IMR-90 (cell line): ENCODE results near the gene DUSP22. TPM values are rescaled to one million over a fixed set of nuclear protein-coding genes. Genes with fewer than 3 reads are reported as not detected.

Source experiments
- ATAC-seq: fragments of 200-7000 bp; cut with Tn5 transposase; 2 replicates; pipeline ENCODE4 v1.9.1; 2020; ENCODE audit warnings: low read depth, mild to moderate bottlenecking, moderate library complexity
- BruUV-seq: library from RNA; stranded (reverse); fragments of 400-500 nt; replicated peaks from 2 replicates; lab custom pipeline; 2021; lab: Mats Ljungman, UMichigan
- CTCF ChIA-PET: fragments of 300-600 bp; formaldehyde crosslinking; extraction: SDS; loops from one replicate; lab custom pipeline; 2021; ENCODE audit warnings: antibody characterized with exemption; lab: Yijun Ruan, JAX
- POLR2A ChIA-PET: fragments of 300-600 bp; sonication (Branson Sonifier 250); formaldehyde crosslinking; loops from one replicate; lab custom pipeline; 2022; ENCODE audit warnings: antibody characterized with exemption; ENCODE audit not compliant: unreplicated experiment; lab: Charles Lee
- DNase-seq: peaks from one replicate; pipeline ENCODE4 v3.0.0; 2013
- H2AFZ ChIP-seq: replicated peaks from 2 replicates; pipeline ENCODE3; 2013; ENCODE audit warnings: low read length, mild to moderate bottlenecking; ENCODE audit not compliant: poor library complexity
- H2AK5ac ChIP-seq: 2 replicates; pipeline ENCODE4 v1.6.1; 2013; ENCODE audit warnings: low read depth, low read length, inconsistent platforms
- H2AK9ac ChIP-seq: replicated peaks from 2 replicates; pipeline ENCODE3; 2013; ENCODE audit warnings: mild to moderate bottlenecking, low read depth, low read length, moderate library complexity; ENCODE audit not compliant: poor library complexity
- H2BK120ac ChIP-seq: 2 replicates; pipeline ENCODE4 v1.6.1; 2013; ENCODE audit warnings: low read depth, low read length, inconsistent platforms
- H2BK15ac ChIP-seq: 3 replicates; pipeline ENCODE4 v1.6.1; 2013; ENCODE audit warnings: low read depth, low read length, inconsistent platforms
- H2BK20ac ChIP-seq: 2 replicates; pipeline ENCODE4 v1.6.1; 2013; ENCODE audit warnings: low read depth, mild to moderate bottlenecking, inconsistent platforms, low read length, moderate library complexity
- H2BK5ac ChIP-seq: 2 replicates; pipeline ENCODE4 v1.6.1; 2013; ENCODE audit warnings: mild to moderate bottlenecking, low read depth, low read length, inconsistent platforms; ENCODE audit not compliant: poor library complexity, severe bottlenecking
- H3K14ac ChIP-seq: replicated peaks from 2 replicates; pipeline ENCODE4 v1.6.1; 2013; ENCODE audit warnings: low read depth, low read length, inconsistent platforms
- H3K18ac ChIP-seq: 2 replicates; pipeline ENCODE4 v1.6.1; 2013; ENCODE audit warnings: low read depth, low read length, control low read depth
- H3K23ac ChIP-seq: 2 replicates; pipeline ENCODE4 v1.6.1; 2013; ENCODE audit warnings: low read depth, low read length, inconsistent platforms
- H3K27ac ChIP-seq: 2 replicates; pipeline ENCODE4 v1.5.1; 2013; ENCODE audit warnings: mild to moderate bottlenecking, control low read depth, low read length; ENCODE audit not compliant: insufficient read depth
- H3K27me3 ChIP-seq: 2 replicates; pipeline ENCODE4 v1.6.1; 2013; ENCODE audit warnings: low read length; ENCODE audit not compliant: control insufficient read depth, insufficient read depth
- H3K36me3 ChIP-seq: 2 replicates; pipeline ENCODE4 v1.6.1; 2013; ENCODE audit warnings: low read length, mixed read lengths; ENCODE audit not compliant: control insufficient read depth, insufficient read depth
- H3K4ac ChIP-seq: 2 replicates; pipeline ENCODE4 v1.6.1; 2013; ENCODE audit warnings: low read depth, low read length, inconsistent platforms
- H3K4me1 ChIP-seq: 2 replicates; pipeline ENCODE4 v1.6.1; 2013; ENCODE audit warnings: low read length, mixed read lengths; ENCODE audit not compliant: control insufficient read depth, insufficient read depth
- H3K4me2 ChIP-seq: 2 replicates; pipeline ENCODE4 v1.6.1; 2013; ENCODE audit warnings: low read depth, mild to moderate bottlenecking, control low read depth, low read length, moderate library complexity
- H3K4me3 ChIP-seq: 2 replicates; pipeline ENCODE4 v1.5.1; 2013; ENCODE audit warnings: low read depth, mild to moderate bottlenecking, control low read depth, low read length, moderate library complexity; ENCODE audit not compliant: insufficient read depth
- H3K56ac ChIP-seq: 2 replicates; pipeline ENCODE4 v1.6.1; 2013; ENCODE audit warnings: low read length, inconsistent platforms; ENCODE audit not compliant: insufficient read depth; ENCODE audit errors: extremely low read depth
- H3K79me1 ChIP-seq, 2 experiments: 2 replicates each; pipeline ENCODE4 v1.6.1; 2013; ENCODE audit warnings: low read length in 2 of 2, inconsistent platforms in 1 of 2, low read depth in 1 of 2
- H3K9ac ChIP-seq: 2 replicates; pipeline ENCODE4 v1.6.1; 2013; ENCODE audit warnings: low read depth, low read length, control low read depth
- H3K9me1 ChIP-seq: 2 replicates; pipeline ENCODE4 v1.6.1; 2013; ENCODE audit warnings: low read length, inconsistent platforms; ENCODE audit not compliant: insufficient read depth
- H3K9me3 ChIP-seq: 2 replicates; pipeline ENCODE4 v1.6.1; 2013; ENCODE audit warnings: low read length; ENCODE audit not compliant: control insufficient read depth, insufficient read depth
- H4K20me1 ChIP-seq: 2 replicates; pipeline ENCODE4 v1.6.1; 2013; ENCODE audit warnings: low read length, inconsistent platforms; ENCODE audit not compliant: insufficient read depth
- H4K5ac ChIP-seq: 2 replicates; pipeline ENCODE4 v1.6.1; 2013; ENCODE audit warnings: mild to moderate bottlenecking, low read depth, low read length, control low read depth
- H4K8ac ChIP-seq, 2 experiments: 2 replicates each; pipeline ENCODE4 v1.6.1; 2013; ENCODE audit warnings: low read depth in 2 of 2, low read length in 2 of 2, control low read depth in 1 of 2, inconsistent platforms in 1 of 2
- H4K91ac ChIP-seq: 2 replicates; pipeline ENCODE4 v1.6.1; 2013; ENCODE audit warnings: low read depth, low read length, inconsistent platforms; ENCODE audit not compliant: insufficient read depth
- BHLHE40 ChIP-seq: fragments of 150-350 bp; IDR thresholded peaks from 2 replicates; pipeline ENCODE4 v1.6.1; 2016; ENCODE audit warnings: mild to moderate bottlenecking, low read depth, low read length
- CEBPB ChIP-seq: IDR thresholded peaks from 2 replicates; pipeline ENCODE4 v1.6.1; 2012; ENCODE audit warnings: low read depth, low read length, improper control_type of control experiment
- ELK1 ChIP-seq: fragments of 150-350 bp; IDR thresholded peaks from 2 replicates; pipeline ENCODE4 v1.6.1; 2016; ENCODE audit warnings: low read depth, mild to moderate bottlenecking, low read length, moderate library complexity, borderline replicate concordance
- FOS ChIP-seq: fragments of 150-350 bp; IDR thresholded peaks from 2 replicates; pipeline ENCODE4 v1.6.1; 2016; ENCODE audit warnings: low read depth, low read length
- MAFK ChIP-seq: IDR thresholded peaks from 2 replicates; pipeline ENCODE4 v1.6.1; 2012; ENCODE audit warnings: low read depth, low read length, improper control_type of control experiment
- MAZ ChIP-seq: IDR thresholded peaks from 2 replicates; pipeline ENCODE4 v1.6.1; 2012; ENCODE audit warnings: low read depth, mild to moderate bottlenecking, low read length, improper control_type of control experiment, moderate library complexity, borderline replicate concordance
- MXI1 ChIP-seq: IDR thresholded peaks from 2 replicates; pipeline ENCODE4 v1.6.1; 2012; ENCODE audit warnings: low read depth, mild to moderate bottlenecking, low read length, moderate library complexity, borderline replicate concordance
- NFE2L2 ChIP-seq: fragments of 150-350 bp; IDR thresholded peaks from 2 replicates; pipeline ENCODE4 v1.6.1; 2016; ENCODE audit warnings: low read depth, mild to moderate bottlenecking, low read length
- RAD21 ChIP-seq: IDR thresholded peaks from 2 replicates; pipeline ENCODE4 v1.6.1; 2012; ENCODE audit warnings: low read length, improper control_type of control experiment
- RFX5 ChIP-seq: IDR thresholded peaks from 2 replicates; pipeline ENCODE4 v1.8.0; 2012; ENCODE audit warnings: low read depth, mild to moderate bottlenecking, low read length, moderate library complexity
- SMC3 ChIP-seq: fragments of 150-350 bp; IDR thresholded peaks from 2 replicates; pipeline ENCODE4 v1.6.1; 2016; ENCODE audit warnings: low read depth, mild to moderate bottlenecking, antibody characterized with exemption, low read length, moderate library complexity
- WGBS, 2 experiments: methylation state at CpG; one replicate each; pipeline versions ENCODE4 v1.1.5 to v1.1.7; 2013; ENCODE audit warnings: missing lambda C conversion rate in 2 of 2; ENCODE audit not compliant: insufficient read length in 1 of 2; ENCODE audit errors: extremely low coverage in 2 of 2; 5-methylcytosine and 5-hydroxymethylcytosine counted together
- dilution Hi-C: fragments of 300-500 bp; cut with HindIII; formaldehyde crosslinking; loops from one replicate; pipeline ENCODE4 v1.14.3; 2018; ENCODE audit warnings: low sequenced_read_pairs; ENCODE audit not compliant: unreplicated experiment
- in situ Hi-C: fragments of 300-500 bp; cut with MboI; formaldehyde crosslinking; loops from 3 replicates; pipeline ENCODE4 v1.14.3; 2019; ENCODE audit warnings: low sequenced_read_pairs, inconsistent platforms, mixed read lengths
- intact Hi-C: fragments of 100-400 bp; cut with micrococcal nuclease; formaldehyde crosslinking; loops from 2 replicates; pipeline ENCODE4 v1.10.0; 2022
- polyA plus RNA-seq, 3 experiments: library from polyadenylated mRNA; depleted of rRNA; stranded (reverse); fragments of >200 nt; gene quantifications; 2 replicates each; pipeline ENCODE4 v1.2.3, GENCODE V29; 2012; ENCODE audit warnings: low replicate concordance in 1 of 3
- total RNA-seq: library from RNA; depleted of rRNA; stranded (reverse); fragments of >200 nt; gene quantifications from 2 replicates; pipeline ENCODE4 v1.2.3, GENCODE V29; 2012
- TF ChIP-seq, protein P1 (sequence below): conservative IDR thresholded peaks from 2 replicates; pipeline ENCODE4 v1.5.1; 2012; ENCODE audit warnings: mild to moderate bottlenecking, low read depth, low read length, improper control_type of control experiment
- TF ChIP-seq, protein P2 (sequence below): fragments of 150-350 bp; IDR thresholded peaks from 2 replicates; pipeline ENCODE4 v1.6.1; 2017; ENCODE audit warnings: mild to moderate bottlenecking, antibody characterized with exemption, low read length, low read depth

Gene DUSP22
- total and polyA plus RNA-seq, 2 of the 4 experiments (the other 2 are of a cell fraction), result 7.1 to 8.2 TPM

GRCh38 chr6:282177-282866 lies 10.0 kb upstream of the DUSP22 start:
- TF ChIP-seq ELK1 (no peak), RFX5 (no peak), RAD21 (no peak), BHLHE40 (no peak), MXI1 (no peak), MAZ (no peak), CEBPB (no peak), FOS (no peak), MAFK (no peak), SMC3 (no peak), NFE2L2 (no peak)
- TF ChIP-seq, protein P1, sequence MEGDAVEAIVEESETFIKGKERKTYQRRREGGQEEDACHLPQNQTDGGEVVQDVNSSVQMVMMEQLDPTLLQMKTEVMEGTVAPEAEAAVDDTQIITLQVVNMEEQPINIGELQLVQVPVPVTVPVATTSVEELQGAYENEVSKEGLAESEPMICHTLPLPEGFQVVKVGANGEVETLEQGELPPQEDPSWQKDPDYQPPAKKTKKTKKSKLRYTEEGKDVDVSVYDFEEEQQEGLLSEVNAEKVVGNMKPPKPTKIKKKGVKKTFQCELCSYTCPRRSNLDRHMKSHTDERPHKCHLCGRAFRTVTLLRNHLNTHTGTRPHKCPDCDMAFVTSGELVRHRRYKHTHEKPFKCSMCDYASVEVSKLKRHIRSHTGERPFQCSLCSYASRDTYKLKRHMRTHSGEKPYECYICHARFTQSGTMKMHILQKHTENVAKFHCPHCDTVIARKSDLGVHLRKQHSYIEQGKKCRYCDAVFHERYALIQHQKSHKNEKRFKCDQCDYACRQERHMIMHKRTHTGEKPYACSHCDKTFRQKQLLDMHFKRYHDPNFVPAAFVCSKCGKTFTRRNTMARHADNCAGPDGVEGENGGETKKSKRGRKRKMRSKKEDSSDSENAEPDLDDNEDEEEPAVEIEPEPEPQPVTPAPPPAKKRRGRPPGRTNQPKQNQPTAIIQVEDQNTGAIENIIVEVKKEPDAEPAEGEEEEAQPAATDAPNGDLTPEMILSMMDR, result no peak
- TF ChIP-seq, protein P2, sequence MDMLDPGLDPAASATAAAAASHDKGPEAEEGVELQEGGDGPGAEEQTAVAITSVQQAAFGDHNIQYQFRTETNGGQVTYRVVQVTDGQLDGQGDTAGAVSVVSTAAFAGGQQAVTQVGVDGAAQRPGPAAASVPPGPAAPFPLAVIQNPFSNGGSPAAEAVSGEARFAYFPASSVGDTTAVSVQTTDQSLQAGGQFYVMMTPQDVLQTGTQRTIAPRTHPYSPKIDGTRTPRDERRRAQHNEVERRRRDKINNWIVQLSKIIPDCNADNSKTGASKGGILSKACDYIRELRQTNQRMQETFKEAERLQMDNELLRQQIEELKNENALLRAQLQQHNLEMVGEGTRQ, result no peak
- H3K14ac ChIP-seq, result no peak overlapping the region
- no peak for ATAC-seq
- in situ Hi-C loops (no loop called here), dilution Hi-C loops (no loop called here), intact Hi-C loops (no loop called here)
- no peaks in the 10 kb centered on the region for H4K20me1 ChIP-seq
- H2BK20ac ChIP-seq, result no peak overlapping the region
- H3K4me2 ChIP-seq, result no peak overlapping the region
- H2AK5ac ChIP-seq, result no peak overlapping the region
- DNase-seq, result no peak
- no peak overlapping the region for H3K56ac ChIP-seq
- no peak overlapping the region for H3K9ac ChIP-seq
- no peak overlapping the region for H4K5ac ChIP-seq
- H3K4me1 ChIP-seq, result no peaks in the 10 kb centered on the region
- CTCF ChIA-PET, result no interaction called here
- no peaks in the 10 kb centered on the region for H3K9me1 ChIP-seq
- POLR2A ChIA-PET, result no interaction called here
- no peak overlapping the region for H3K4me3 ChIP-seq
- H4K91ac ChIP-seq, result no peak overlapping the region
- WGBS, 2 experiments, result 78% methylated on average over 6 of the region's 19 CpGs; no CpG with 5 or more reads in 1 of the 2 experiments
- H2AFZ ChIP-seq, result no peak overlapping the region
- no TSS peak for BruUV-seq
- H2AK9ac ChIP-seq, result no peak overlapping the region
- no peak overlapping the region for H3K18ac ChIP-seq
- no peak overlapping the region for H3K4ac ChIP-seq
- no peak overlapping the region for H4K8ac ChIP-seq
- no peak overlapping the region for H3K23ac ChIP-seq
- no peak overlapping the region for H2BK5ac ChIP-seq
- H3K79me1 ChIP-seq, result no peaks in the 10 kb centered on the region
- peaks cover 27% of the 10 kb centered on the region for H3K27me3 ChIP-seq
- no peaks in the 10 kb centered on the region for H3K36me3 ChIP-seq
- peaks cover 4% of the 10 kb centered on the region for H3K9me3 ChIP-seq
- no peak overlapping the region for H2BK120ac ChIP-seq
- no peak overlapping the region for H2BK15ac ChIP-seq
- no peak overlapping the region for H3K27ac ChIP-seq
